Smooth muscle cell (in vitro differentiated cells): ENCODE results near the gene HSD17B14. TPM values are rescaled to one million over a fixed set of nuclear protein-coding genes. Genes with fewer than 3 reads are reported as not detected.

Experiments used
- DNase-seq: peaks from one replicate; lab custom pipeline; 2025; ENCODE audit not compliant: unreplicated experiment; lab: John Stamatoyannopoulos, UW
- H2AFZ ChIP-seq: fragments of 200-600 bp; sonication (generic); 2 replicates; pipeline ENCODE4 v1.6.0; 2016; ENCODE audit warnings: antibody characterized with exemption, low read depth, mild to moderate bottlenecking
- H3F3A ChIP-seq: fragments of 200-600 bp; sonication (generic); 2 replicates; pipeline ENCODE4 v1.6.0; 2017; ENCODE audit warnings: antibody characterized with exemption, low read depth
- H3K27ac ChIP-seq: fragments of 200-600 bp; sonication (generic); 2 replicates; pipeline ENCODE4 v1.5.1; 2016; ENCODE audit warnings: low read depth, mild to moderate bottlenecking
- H3K27me3 ChIP-seq: fragments of 200-600 bp; sonication (generic); 2 replicates; pipeline ENCODE4 v1.6.1; 2016; ENCODE audit warnings: low read depth, mild to moderate bottlenecking
- H3K36me3 ChIP-seq: fragments of 200-600 bp; sonication (generic); 2 replicates; pipeline ENCODE4 v1.5.1; 2016; ENCODE audit warnings: low read depth
- H3K4me1 ChIP-seq: fragments of 200-600 bp; sonication (generic); 2 replicates; pipeline ENCODE4 v1.5.1; 2016; ENCODE audit warnings: low read depth
- H3K4me2 ChIP-seq: fragments of 200-600 bp; sonication (generic); 2 replicates; pipeline ENCODE4 v1.6.0; 2016; ENCODE audit warnings: mild to moderate bottlenecking
- H3K4me3 ChIP-seq: fragments of 200-600 bp; sonication (generic); 2 replicates; pipeline ENCODE4 v1.5.1; 2016; ENCODE audit warnings: mild to moderate bottlenecking
- H3K79me2 ChIP-seq: fragments of 200-600 bp; sonication (generic); 2 replicates; pipeline ENCODE4 v1.6.0; 2016; ENCODE audit warnings: low read depth, mild to moderate bottlenecking
- H3K9ac ChIP-seq: fragments of 200-600 bp; sonication (generic); 2 replicates; pipeline ENCODE4 v1.6.0; 2016; ENCODE audit warnings: low read depth
- H3K9me3 ChIP-seq: fragments of 200-600 bp; sonication (generic); replicated peaks from 2 replicates; pipeline ENCODE4 v1.5.1; 2016; ENCODE audit warnings: low read depth
- H4K20me1 ChIP-seq: fragments of 200-600 bp; sonication (generic); 2 replicates; pipeline ENCODE4 v1.6.0; 2016; ENCODE audit warnings: low read depth
- WGBS: methylation state at CpG from one replicate; pipeline ENCODE4 v1.1.7; 2016; ENCODE audit warnings: low lambda C conversion rate; 5-methylcytosine and 5-hydroxymethylcytosine counted together
- polyA plus RNA-seq: library from polyadenylated mRNA; unstranded; fragments of >200 nt; fragmentation: Nextera tagmentation; extraction: Ambion mirVana; gene quantifications from 2 replicates; pipeline ENCODE4 v1.2.1, GENCODE V29; 2016
- total RNA-seq: library from RNA; depleted of rRNA; stranded (reverse); fragments of >200 nt; gene quantifications from 2 replicates; pipeline ENCODE4 v1.2.3, GENCODE V29; 2014
- TF ChIP-seq, protein P1 (sequence below): fragments of 200-600 bp; sonication (generic); IDR thresholded peaks from 2 replicates; pipeline ENCODE4 v1.5.1; 2017; ENCODE audit warnings: borderline replicate concordance, mild to moderate bottlenecking, antibody characterized with exemption; ENCODE audit not compliant: insufficient read depth, poor library complexity, severe bottlenecking

The HSD17B14 gene
- total and polyA plus RNA-seq, 2 experiments from 2014 or later, result 16.4 to 19.3 TPM

- Histone ChIP-seq H3K36me3 (no peaks in the 10 kb centered on the region), H4K20me1 (peaks cover 4% of the 10 kb centered on the region), H3K27ac (peak overlapping the region; percentile 72), H3K9ac (peak overlapping the region; percentile 67), H2AFZ (peak overlapping the region; percentile 77), H3K4me2 (peak overlapping the region; percentile 83), H3K4me1 (peaks cover 21% of the 10 kb centered on the region), H3K9me3 (no peaks in the 10 kb centered on the region), H3K4me3 (peak overlapping the region; percentile 39), H3K79me2 (peaks cover 20% of the 10 kb centered on the region), H3F3A (peaks cover 3% of the 10 kb centered on the region), H3K27me3 (no peaks in the 10 kb centered on the region)
- no peak for DNase-seq
- TF ChIP-seq, protein P1, sequence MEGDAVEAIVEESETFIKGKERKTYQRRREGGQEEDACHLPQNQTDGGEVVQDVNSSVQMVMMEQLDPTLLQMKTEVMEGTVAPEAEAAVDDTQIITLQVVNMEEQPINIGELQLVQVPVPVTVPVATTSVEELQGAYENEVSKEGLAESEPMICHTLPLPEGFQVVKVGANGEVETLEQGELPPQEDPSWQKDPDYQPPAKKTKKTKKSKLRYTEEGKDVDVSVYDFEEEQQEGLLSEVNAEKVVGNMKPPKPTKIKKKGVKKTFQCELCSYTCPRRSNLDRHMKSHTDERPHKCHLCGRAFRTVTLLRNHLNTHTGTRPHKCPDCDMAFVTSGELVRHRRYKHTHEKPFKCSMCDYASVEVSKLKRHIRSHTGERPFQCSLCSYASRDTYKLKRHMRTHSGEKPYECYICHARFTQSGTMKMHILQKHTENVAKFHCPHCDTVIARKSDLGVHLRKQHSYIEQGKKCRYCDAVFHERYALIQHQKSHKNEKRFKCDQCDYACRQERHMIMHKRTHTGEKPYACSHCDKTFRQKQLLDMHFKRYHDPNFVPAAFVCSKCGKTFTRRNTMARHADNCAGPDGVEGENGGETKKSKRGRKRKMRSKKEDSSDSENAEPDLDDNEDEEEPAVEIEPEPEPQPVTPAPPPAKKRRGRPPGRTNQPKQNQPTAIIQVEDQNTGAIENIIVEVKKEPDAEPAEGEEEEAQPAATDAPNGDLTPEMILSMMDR, result no peak
- 73% methylated on average over 2 of the region's 7 CpGs for WGBS
These were observed 31.4 kb upstream of the HSD17B14 start for GRCh38 chr19:48867746-48868113.

- no peak overlapping the region for H2AFZ ChIP-seq
- H3K4me3 ChIP-seq, result peak overlapping the region; percentile 39
- TF ChIP-seq, protein P1, result no peak
- peaks cover 3% of the 10 kb centered on the region for H3F3A ChIP-seq
- DNase-seq, result no peak
- H4K20me1 ChIP-seq, result no peaks in the 10 kb centered on the region
- no peaks in the 10 kb centered on the region for H3K27me3 ChIP-seq
- H3K27ac ChIP-seq, result no peak overlapping the region
- H3K36me3 ChIP-seq, result no peaks in the 10 kb centered on the region
- no peak overlapping the region for H3K9ac ChIP-seq
- no peaks in the 10 kb centered on the region for H3K9me3 ChIP-seq
- peaks cover 15% of the 10 kb centered on the region for H3K79me2 ChIP-seq
- H3K4me2 ChIP-seq, result peak overlapping the region; percentile 83
- WGBS, result 79% methylated on average over 14 of the region's 14 CpGs
- H3K4me1 ChIP-seq, result peaks cover 21% of the 10 kb centered on the region
These were observed 30.9 kb upstream of the HSD17B14 start for GRCh38 chr19:48867123-48867745.

DNA sequence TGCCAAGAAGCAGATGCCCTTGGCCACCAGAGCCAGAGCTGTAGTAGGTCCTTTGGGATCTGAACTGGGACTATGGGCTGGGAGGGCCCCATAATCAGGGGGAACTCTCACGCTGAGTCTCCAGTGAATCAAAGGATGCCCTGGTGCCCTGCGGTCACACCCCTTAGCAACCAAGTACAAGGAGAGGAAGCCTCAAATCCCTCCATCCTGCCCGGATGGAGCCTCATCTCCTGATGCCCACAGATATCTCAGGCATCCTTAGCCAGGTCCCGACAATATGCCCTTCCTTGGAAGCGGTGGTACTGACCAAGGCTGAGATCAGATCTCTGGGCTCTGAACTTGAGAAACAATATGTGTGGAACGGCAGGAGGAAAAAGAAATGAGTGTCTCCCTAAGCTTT, 30.4 kb upstream of the HSD17B14 start:
- Histone ChIP-seq H3K36me3 (no peaks in the 10 kb centered on the region), H3K4me3 (peak overlapping the region; percentile 39), H3K9ac (no peak overlapping the region), H3K4me2 (peak overlapping the region; percentile 83), H4K20me1 (no peaks in the 10 kb centered on the region), H3K27ac (no peak overlapping the region), H2AFZ (no peak overlapping the region), H3K9me3 (no peaks in the 10 kb centered on the region), H3K27me3 (no peaks in the 10 kb centered on the region), H3K4me1 (peaks cover 21% of the 10 kb centered on the region), H3F3A (peaks cover 3% of the 10 kb centered on the region), H3K79me2 (peaks cover 15% of the 10 kb centered on the region)
- DNase-seq, result no peak
- TF ChIP-seq, protein P1, result no peak
- WGBS, result 69% methylated on average over 6 of the region's 6 CpGs

GRCh38 chr19:48862827-48863226, 26.5 kb upstream of the HSD17B14 start:
- H3K27ac ChIP-seq, result no peak overlapping the region
- no peaks in the 10 kb centered on the region for H4K20me1 ChIP-seq
- H3K36me3 ChIP-seq, result no peaks in the 10 kb centered on the region
- 95% methylated on average over 7 of the region's 7 CpGs for WGBS
- no peaks in the 10 kb centered on the region for H3K9me3 ChIP-seq
- no peak overlapping the region for H3K9ac ChIP-seq
- TF ChIP-seq, protein P1, result no peak
- H3K27me3 ChIP-seq, result no peaks in the 10 kb centered on the region
- no peak overlapping the region for H3K4me2 ChIP-seq
- H3K79me2 ChIP-seq, result peaks cover 15% of the 10 kb centered on the region
- no peak for DNase-seq
- H3F3A ChIP-seq, result no peaks in the 10 kb centered on the region
- H2AFZ ChIP-seq, result no peak overlapping the region
- H3K4me3 ChIP-seq, result no peak overlapping the region
- H3K4me1 ChIP-seq, result peaks cover 15% of the 10 kb centered on the region
